HepG2 (cell line): ENCODE data around the gene LRP1B. TPM values are rescaled to one million over a fixed set of nuclear protein-coding genes. Genes with fewer than 3 reads are reported as not detected.

Source experiments
- ATAC-seq: fragments of 200-7000 bp; cut with Tn5 transposase; 3 replicates; pipeline ENCODE4 v1.9.1; 2020; ENCODE audit warnings: mild to moderate bottlenecking, moderate library complexity
- BruUV-seq: library from RNA; stranded (reverse); fragments of 400-500 nt; replicated peaks from 2 replicates; lab custom pipeline; 2021; lab: Mats Ljungman, UMichigan
- CTCF ChIA-PET: fragments of 300-600 bp; formaldehyde crosslinking; extraction: SDS; loops from one replicate; lab custom pipeline; 2021; ENCODE audit warnings: low total read pairs, inconsistent platforms, low intra/inter-chr PET ratio; lab: Yijun Ruan, JAX
- POLR2A ChIA-PET: fragments of 350-600 bp; sonication (Branson Sonifier 250); formaldehyde crosslinking; loops from one replicate; lab custom pipeline; 2020; ENCODE audit warnings: antibody characterized with exemption, inconsistent platforms; lab: Yijun Ruan, JAX
- DNase-seq: peaks from one replicate; pipeline ENCODE4 v3.0.0-alpha.2; 2015; ENCODE audit warnings: low spot score
- FAIRE-seq: peaks from 3 replicates; lab custom pipeline; 2011; peaks lifted over from hg19 to GRCh38; lab: Jason Lieb, UNC
- H2AFZ ChIP-seq: one replicate; pipeline ENCODE4 v1.6.1; 2011; ENCODE audit warnings: low read length, inconsistent platforms
- H3K27ac ChIP-seq: fragments of 300-600 bp; 3 replicates; pipeline ENCODE4 v1.8.0; 2011; ENCODE audit warnings: mixed run types, mild to moderate bottlenecking, mixed read lengths, low read length, inconsistent platforms; ENCODE audit not compliant: insufficient read depth; ENCODE audit errors: extremely low read length
- H3K27me3 ChIP-seq, 2 experiments: fragments of 200-600 bp in 1 of 2; 2 replicates in 1 of 2; 3 replicates in 1 of 2; pipeline versions ENCODE4 v1.6.0 to v1.8.0; 2011; ENCODE audit warnings: low read length in 2 of 2, mild to moderate bottlenecking in 2 of 2, moderate library complexity in 2 of 2, inconsistent platforms in 1 of 2; ENCODE audit not compliant: insufficient read depth in 2 of 2, control insufficient read depth in 1 of 2
- H3K36me3 ChIP-seq, 2 experiments: fragments of 200-600 bp in 1 of 2; replicated peaks in 1 of 2; 2 replicates in 1 of 2; 3 replicates in 1 of 2; pipeline versions ENCODE4 v1.5.1 to v1.8.0; 2011; ENCODE audit warnings: low read length in 2 of 2, inconsistent platforms in 1 of 2; ENCODE audit not compliant: insufficient read depth in 2 of 2, control insufficient read depth in 1 of 2
- H3K4me1 ChIP-seq: 2 replicates; pipeline ENCODE4 v1.5.1; 2012; ENCODE audit warnings: low read length, inconsistent platforms; ENCODE audit not compliant: insufficient read depth
- H3K4me2 ChIP-seq: 2 replicates; pipeline ENCODE4 v1.6.0; 2011; ENCODE audit warnings: low read depth, low read length, inconsistent platforms
- H3K4me3 ChIP-seq, 3 experiments: fragments of 200-600 bp in 1 of 3; sonication (generic), shearing (Covaris generic) in 1 of 3; replicated peaks in 1 of 3; 2 replicates each; pipeline ENCODE4 v1.5.1; 2011 to 2016; ENCODE audit warnings: low read length in 3 of 3, inconsistent platforms in 2 of 3, low read depth in 2 of 3, mild to moderate bottlenecking in 2 of 3, control low read depth in 1 of 3, mixed read lengths in 1 of 3; ENCODE audit not compliant: insufficient read depth in 1 of 3
- H3K79me2 ChIP-seq: one replicate; pipeline ENCODE4 v1.6.1; 2011; ENCODE audit warnings: low read length, inconsistent platforms; ENCODE audit not compliant: insufficient read depth
- H3K9ac ChIP-seq: 2 replicates; pipeline ENCODE4 v1.6.0; 2011; ENCODE audit warnings: mild to moderate bottlenecking, low read depth, low read length, inconsistent platforms; ENCODE audit not compliant: insufficient read depth
- H3K9me3 ChIP-seq: 2 replicates; pipeline ENCODE4 v1.5.1; 2012; ENCODE audit warnings: mild to moderate bottlenecking, low read length
- H4K20me1 ChIP-seq: 2 replicates; pipeline ENCODE4 v1.6.0; 2011; ENCODE audit warnings: inconsistent platforms, mild to moderate bottlenecking, low read length, moderate library complexity; ENCODE audit not compliant: insufficient read depth
- CBX2 ChIP-seq, 2 experiments: fragments of 200-600 bp in 1 of 2; sonication (generic); formaldehyde crosslinking in 1 of 2; IDR thresholded peaks; 2 replicates each; pipeline versions ENCODE4 v1.7.0 to v1.8.1; 2018 to 2022; ENCODE audit warnings: low read depth in 2 of 2, low read length in 1 of 2, mild to moderate bottlenecking in 1 of 2, missing genetic modification reagents in 1 of 2
- CCDC6 ChIP-seq: sonication (generic); formaldehyde crosslinking; IDR thresholded peaks from 2 replicates; pipeline ENCODE4 v1.8.1; 2022; ENCODE audit warnings: mild to moderate bottlenecking, missing genetic modification reagents, moderate library complexity
- MLLT10 ChIP-seq: sonication (generic); formaldehyde crosslinking; IDR thresholded peaks from 2 replicates; pipeline ENCODE4 v1.4.0; 2020; ENCODE audit warnings: missing genetic modification reagents
- NFE2L2 ChIP-seq: fragments of 150-350 bp; IDR thresholded peaks from 2 replicates; pipeline ENCODE4 v1.6.1; 2014; ENCODE audit warnings: low read length
- NFKBIZ ChIP-seq: IDR thresholded peaks from 2 replicates; pipeline ENCODE4 v1.6.1; 2018; ENCODE audit warnings: missing genetic modification reagents, missing compliant biosample characterization
- TFAP4 ChIP-seq: sonication (generic); IDR thresholded peaks from 2 replicates; pipeline ENCODE4 v1.6.1; 2016; ENCODE audit warnings: low read depth, borderline replicate concordance
- TMF1 ChIP-seq: sonication (generic); formaldehyde crosslinking; IDR thresholded peaks from 2 replicates; pipeline ENCODE4 v1.8.1; 2022; ENCODE audit warnings: low read depth, missing genetic modification reagents
- ZFP36L2 ChIP-seq: sonication (generic); formaldehyde crosslinking; IDR thresholded peaks from 2 replicates; pipeline ENCODE4 v1.4.0; 2020; ENCODE audit warnings: missing genetic modification reagents
- ZKSCAN8 ChIP-seq: IDR thresholded peaks from 2 replicates; pipeline ENCODE4 v1.6.1; 2016; ENCODE audit warnings: borderline replicate concordance, missing genetic modification reagents, missing compliant biosample characterization
- ZNF432 ChIP-seq: sonication (generic); formaldehyde crosslinking; IDR thresholded peaks from 2 replicates; pipeline ENCODE4 v1.5.0; 2020; ENCODE audit warnings: missing genetic modification reagents, mild to moderate bottlenecking, borderline replicate concordance
- ZNF563 ChIP-seq: sonication (generic); formaldehyde crosslinking; IDR thresholded peaks from 2 replicates; pipeline ENCODE4 v1.8.0; 2022; ENCODE audit warnings: mild to moderate bottlenecking, moderate library complexity, missing genetic modification reagents
- ZSCAN29 ChIP-seq: sonication (generic); formaldehyde crosslinking; conservative IDR thresholded peaks from 2 replicates; pipeline ENCODE4 v1.4.0; 2020; ENCODE audit warnings: mild to moderate bottlenecking, missing genetic modification reagents
- WGBS: methylation state at CpG from one replicate; pipeline ENCODE4 v1.1.6; 2017; ENCODE audit warnings: low lambda C conversion rate; 5-methylcytosine and 5-hydroxymethylcytosine counted together
- in situ Hi-C: cut with HindIII; loops from 2 replicates; pipeline ENCODE4 v1.10.0; 2017; ENCODE audit warnings: low pct_unique_long_range_greater_than_20kb; ENCODE audit not compliant: extremely low pct_ligation_motif_present
- intact Hi-C: fragments of 100-400 bp; cut with micrococcal nuclease; formaldehyde crosslinking; loops from one replicate; pipeline ENCODE4 v1.10.0; 2022; ENCODE audit not compliant: unreplicated experiment
- polyA plus RNA-seq, 8 experiments: library from polyadenylated mRNA; depleted of rRNA in 3 of 8; stranded (reverse) in 7 of 8; unstranded in 1 of 8; fragments of >200 nt; fragmentation: Illumina TruSeq in 4 of 8; extraction: Trizol in 4 of 8; gene quantifications; 2 replicates each; pipeline versions ENCODE4 v1.2.1 to v1.2.3, GENCODE V29; 2011 to 2016; ENCODE audit warnings: low read depth in 4 of 8, missing spikeins in 1 of 8, mixed read lengths in 1 of 8; ENCODE audit not compliant: insufficient read depth in 1 of 8
- total RNA-seq, 5 experiments: library from RNA; depleted of rRNA; stranded (reverse); fragments of >200 nt; fragmentation: Illumina TruSeq; extraction: Trizol; gene quantifications; 2 replicates each; pipeline ENCODE4 v1.2.3, GENCODE V29; 2016; ENCODE audit warnings: low read depth in 1 of 5

LRP1B gene
- total and polyA plus RNA-seq, 2 of the 13 experiments (the other 11 are each of a cell fraction or from before 2014, with no cell fraction given), result 0.04 TPM; not detected in 1

DNA sequence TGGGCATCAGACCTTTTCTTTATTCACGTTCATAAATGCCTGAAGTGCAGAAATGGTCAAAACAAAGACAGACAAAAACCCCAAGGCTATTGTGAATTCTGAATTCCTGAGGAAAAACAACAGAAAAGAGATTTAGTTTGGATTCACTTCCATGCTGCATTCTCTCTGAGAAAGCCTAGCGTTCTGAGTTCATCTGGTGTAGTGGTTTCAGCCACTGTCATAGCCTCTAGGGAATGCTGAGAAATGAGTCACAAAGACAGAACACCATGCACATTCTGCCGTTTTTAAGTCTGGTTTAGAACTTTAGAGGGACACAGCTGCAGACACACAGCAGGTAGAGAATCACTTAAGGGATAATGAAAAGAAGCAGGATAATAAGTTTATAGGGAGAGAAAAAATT is 93.8 kb downstream of the LRP1B start:
- no peaks in the 10 kb centered on the region for H3K4me1 ChIP-seq
- H3K9me3 ChIP-seq, result no peaks in the 10 kb centered on the region
- H3K36me3 ChIP-seq, result no peaks in the 10 kb centered on the region
- no peak overlapping the region for H3K4me2 ChIP-seq
- no TSS peak for BruUV-seq
- FAIRE-seq, result no peak
- intact Hi-C loops, result no loop called here
- no peak overlapping the region for H3K27ac ChIP-seq
- H3K4me3 ChIP-seq, result no peak overlapping the region
- ATAC-seq, result no peak
- ChIA-PET CTCF (no interaction called here), POLR2A (no interaction called here)
- no peak for DNase-seq
- H3K27me3 ChIP-seq, result no peaks in the 10 kb centered on the region
- no peaks in the 10 kb centered on the region for H3K79me2 ChIP-seq
- H2AFZ ChIP-seq, result no peak overlapping the region
- H3K9ac ChIP-seq, result no peak overlapping the region
- in situ Hi-C loops, result no loop called here
- no peaks in the 10 kb centered on the region for H4K20me1 ChIP-seq
- TF ChIP-seq NFE2L2 (no peak), ZNF432 (CRISPR knock-in tag) (no peak), NFKBIZ (CRISPR knock-in tag) (no peak), ZFP36L2 (CRISPR knock-in tag) (no peak), TFAP4 (no peak), TMF1 (no peak), CCDC6 (CRISPR knock-in tag) (no peak), ZNF563 (CRISPR knock-in tag) (no peak), CBX2 (IDR thresholded peaks at IDR 0.05; ENCODE audit: low read depth, low read length) (no peak), CBX2 (CRISPR knock-in tag; IDR thresholded peaks at IDR 0.05; ENCODE audit: low read depth) (no peak), ZKSCAN8 (CRISPR knock-in tag) (no peak), MLLT10 (no peak), ZSCAN29 (CRISPR knock-in tag) (no peak)
- WGBS, result 6% methylated on average over 3 of the region's 3 CpGs
